NT2/D1 (cell line): ENCODE measurements around the gene ID2.

ENCODE experiments used
- SUZ12 ChIP-seq: IDR thresholded peaks from 2 replicates; pipeline ENCODE4 v1.6.1; 2011; ENCODE audit not compliant: insufficient read length, insufficient read depth; ENCODE audit errors: extremely low read depth
- YY1 ChIP-seq: IDR thresholded peaks from 2 replicates; pipeline ENCODE4 v1.6.1; 2011; ENCODE audit not compliant: insufficient read length, insufficient read depth

DNA sequence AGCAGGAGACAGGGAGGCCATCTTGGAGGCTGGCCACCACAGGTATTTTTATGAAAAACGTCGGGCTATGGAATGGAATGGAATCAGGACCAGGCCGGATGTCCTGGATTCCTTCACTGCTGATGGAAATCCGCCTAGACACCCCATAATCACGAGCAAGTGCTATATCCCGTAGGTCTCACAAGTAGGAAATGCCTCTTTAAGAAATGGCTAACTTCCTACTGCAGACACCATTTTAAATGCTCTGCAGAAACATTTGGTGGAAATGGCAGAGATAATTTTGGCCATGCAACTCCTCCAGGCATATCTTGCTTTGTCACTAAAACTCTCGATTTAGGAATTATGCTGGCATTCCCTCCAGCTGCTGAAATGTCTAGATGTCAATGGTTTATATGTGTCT lies 18.0 kb downstream of the ID2 start:
- no peak for TF ChIP-seq SUZ12
- no peak for TF ChIP-seq YY1
